Activated T-helper 17 cell treated with anti-CD3 and anti-CD28 coated beads, Interleukin-2, amount 50 U/mL, for 72 hours (primary cell): ENCODE data around the gene ANTXR1. TPM values are rescaled to one million over a fixed set of nuclear protein-coding genes. Genes with fewer than 3 reads are reported as not detected.

Experiments used
- ATAC-seq: fragments of 150-1000 bp; cut with Tn5 transposase; replicated peaks from 2 replicates; pipeline ENCODE4 v1.10.0; 2021; ENCODE audit warnings: mild to moderate bottlenecking, moderate library complexity
- H3K27ac Mint-ChIP-seq: one replicate; pipeline ENCODE4 v1.8.0; 2022; ENCODE audit warnings: mixed read lengths
- H3K27me3 Mint-ChIP-seq: one replicate; pipeline ENCODE4 v1.8.0; 2022; ENCODE audit warnings: mixed read lengths
- H3K36me3 Mint-ChIP-seq: one replicate; pipeline ENCODE4 v1.8.0; 2022; ENCODE audit warnings: low read depth, mild to moderate bottlenecking, mixed read lengths
- H3K4me1 Mint-ChIP-seq: one replicate; pipeline ENCODE4 v1.8.0; 2022; ENCODE audit warnings: mixed read lengths
- H3K4me3 Mint-ChIP-seq: one replicate; pipeline ENCODE4 v1.8.0; 2022; ENCODE audit warnings: mild to moderate bottlenecking, mixed read lengths
- H3K9me3 Mint-ChIP-seq: one replicate; pipeline ENCODE4 v1.8.0; 2022; ENCODE audit warnings: mixed read lengths
- total RNA-seq, 2 donors: library from RNA; stranded (reverse); gene quantifications; one replicate each; pipeline ENCODE4 v1.2.3, GENCODE V29; 2022

The ANTXR1 gene
- total RNA-seq, 2 donors from 2014 or later = 0.11 TPM; not detected in 1

DNA sequence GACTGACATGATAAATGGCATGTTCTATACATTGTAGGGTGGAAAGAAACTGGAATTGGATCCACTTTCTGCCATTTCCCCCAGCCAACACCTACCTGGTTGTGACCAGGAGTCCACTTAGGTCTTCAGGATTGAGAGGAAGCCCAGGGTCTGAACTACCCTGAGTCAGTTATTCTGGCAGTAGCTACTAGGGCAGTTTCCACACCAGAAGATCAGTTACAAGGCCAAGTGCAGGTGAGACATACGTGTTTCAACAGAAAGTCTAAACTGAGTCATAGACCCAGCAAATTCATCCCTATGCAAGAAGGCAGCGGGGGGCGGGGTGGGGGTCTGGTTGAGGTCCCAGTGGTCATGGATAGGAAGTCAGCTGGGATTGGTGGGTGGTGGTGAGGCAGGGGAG, 21.9 kb downstream of the ANTXR1 start:
- Mint-ChIP-seq H3K36me3 (no peaks in the 10 kb centered on the region), H3K27ac (no peak overlapping the region), H3K4me1 (no peaks in the 10 kb centered on the region), H3K4me3 (no peak overlapping the region), H3K27me3 (peaks cover 36% of the 10 kb centered on the region), H3K9me3 (no peaks in the 10 kb centered on the region)
- ATAC-seq = no peak

DNA sequence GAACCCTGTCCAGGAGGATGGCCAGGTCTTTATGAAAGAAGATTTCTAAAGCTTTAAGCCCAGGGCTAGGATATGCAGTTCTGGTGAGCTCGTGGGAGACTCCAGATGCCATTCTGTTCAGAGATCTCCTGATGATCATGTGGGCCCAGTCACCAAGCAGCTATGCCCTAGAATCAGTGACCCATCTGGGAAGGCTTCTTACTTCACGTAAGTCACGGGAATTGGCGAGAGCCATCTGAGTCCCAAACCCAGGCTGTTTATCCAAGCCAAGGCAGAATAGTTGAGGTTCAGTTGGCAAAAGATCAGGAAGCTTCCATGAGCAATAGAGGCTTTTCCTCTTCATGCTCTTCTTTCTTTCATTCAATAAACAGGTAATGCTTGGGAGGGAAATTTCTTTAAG, 23.9 kb downstream of the ANTXR1 start:
- Mint-ChIP-seq H3K27me3 (peaks cover 44% of the 10 kb centered on the region), H3K9me3 (no peaks in the 10 kb centered on the region), H3K4me3 (no peak overlapping the region), H3K36me3 (no peaks in the 10 kb centered on the region), H3K4me1 (no peaks in the 10 kb centered on the region), H3K27ac (no peak overlapping the region)
- no peak for ATAC-seq

DNA sequence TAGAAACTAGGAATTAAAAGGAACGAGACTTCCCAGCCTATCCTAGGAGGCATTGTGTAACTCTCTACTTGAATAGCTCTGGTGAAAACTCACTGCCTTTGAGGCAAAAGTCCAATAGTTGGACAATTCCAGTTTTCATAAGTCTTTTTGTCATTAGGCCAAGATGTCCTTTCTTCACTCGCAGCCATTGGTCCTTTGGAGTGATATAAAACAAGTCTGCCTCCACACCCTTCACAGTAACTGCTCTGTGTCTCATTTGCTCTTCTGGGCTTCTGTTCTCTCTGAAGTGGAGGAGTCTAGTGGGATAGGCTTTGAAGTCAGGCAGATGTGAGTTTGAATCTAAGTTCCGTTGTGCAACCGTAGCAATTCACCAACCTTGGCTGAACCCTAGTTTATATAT, 28.2 kb downstream of the ANTXR1 start:
- Mint-ChIP-seq H3K27ac (no peak overlapping the region), H3K9me3 (no peaks in the 10 kb centered on the region), H3K27me3 (peaks cover 36% of the 10 kb centered on the region), H3K4me3 (no peak overlapping the region), H3K4me1 (no peaks in the 10 kb centered on the region), H3K36me3 (no peaks in the 10 kb centered on the region)
- no peak for ATAC-seq

DNA sequence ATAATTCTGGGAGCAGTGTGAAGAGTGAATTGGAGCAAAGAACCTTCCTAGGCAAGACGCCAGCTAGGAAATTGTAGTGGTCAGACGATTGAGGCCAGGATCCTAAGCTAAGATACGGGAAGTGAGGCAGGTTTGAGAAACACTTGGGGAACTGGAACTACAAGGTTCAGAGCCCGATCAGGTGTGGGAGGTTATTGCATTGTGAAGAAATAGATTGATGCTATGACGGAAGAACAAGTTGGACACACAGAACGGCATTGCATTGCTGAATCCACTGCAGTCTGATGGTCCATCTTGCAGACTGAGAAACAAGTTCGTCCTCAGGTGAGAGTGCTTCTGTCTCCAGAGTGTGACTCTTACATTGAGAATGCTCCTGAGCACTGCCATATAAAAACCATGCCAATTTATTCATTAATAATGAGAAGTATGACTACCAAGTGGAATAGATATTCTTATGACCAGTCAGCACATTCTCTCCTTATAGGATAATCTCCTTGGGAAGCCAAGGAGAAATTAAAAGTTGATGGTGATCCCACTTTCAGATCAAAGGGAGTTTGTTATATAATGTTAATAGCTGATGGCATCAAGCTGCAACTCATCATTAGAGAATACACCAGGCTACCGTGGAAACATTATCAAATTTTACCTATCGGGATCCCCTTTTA, 30.9 kb downstream of the ANTXR1 start:
- H3K36me3 Mint-ChIP-seq = no peaks in the 10 kb centered on the region
- H3K4me3 Mint-ChIP-seq = no peak overlapping the region
- peaks cover 36% of the 10 kb centered on the region for H3K27me3 Mint-ChIP-seq
- H3K27ac Mint-ChIP-seq = no peak overlapping the region
- H3K9me3 Mint-ChIP-seq = no peaks in the 10 kb centered on the region
- no peak for ATAC-seq
- H3K4me1 Mint-ChIP-seq = no peaks in the 10 kb centered on the region

DNA sequence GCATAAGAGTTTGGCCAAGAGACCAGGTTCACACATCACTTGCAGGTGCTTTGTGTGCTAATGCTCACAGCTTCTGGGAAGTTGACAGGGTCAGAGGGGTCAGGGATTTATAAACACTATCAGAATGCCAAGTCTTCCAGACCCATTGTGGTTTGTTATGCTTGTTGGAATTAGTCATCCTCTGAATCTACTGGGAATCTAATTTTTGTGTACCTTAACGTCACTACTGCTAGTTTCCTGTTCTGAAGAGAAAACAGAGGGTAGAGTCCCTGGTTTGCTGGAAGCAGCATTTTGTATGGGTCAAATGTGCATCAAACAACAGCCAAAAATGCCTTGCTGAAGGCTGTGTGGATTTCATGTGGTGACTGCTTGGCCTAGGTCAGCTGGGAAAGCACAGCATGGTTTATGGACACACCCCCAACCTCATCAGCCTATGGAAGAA, 33.3 kb downstream of the ANTXR1 start:
- Mint-ChIP-seq H3K4me3 (no peak overlapping the region), H3K4me1 (no peaks in the 10 kb centered on the region), H3K27ac (no peak overlapping the region)

DNA sequence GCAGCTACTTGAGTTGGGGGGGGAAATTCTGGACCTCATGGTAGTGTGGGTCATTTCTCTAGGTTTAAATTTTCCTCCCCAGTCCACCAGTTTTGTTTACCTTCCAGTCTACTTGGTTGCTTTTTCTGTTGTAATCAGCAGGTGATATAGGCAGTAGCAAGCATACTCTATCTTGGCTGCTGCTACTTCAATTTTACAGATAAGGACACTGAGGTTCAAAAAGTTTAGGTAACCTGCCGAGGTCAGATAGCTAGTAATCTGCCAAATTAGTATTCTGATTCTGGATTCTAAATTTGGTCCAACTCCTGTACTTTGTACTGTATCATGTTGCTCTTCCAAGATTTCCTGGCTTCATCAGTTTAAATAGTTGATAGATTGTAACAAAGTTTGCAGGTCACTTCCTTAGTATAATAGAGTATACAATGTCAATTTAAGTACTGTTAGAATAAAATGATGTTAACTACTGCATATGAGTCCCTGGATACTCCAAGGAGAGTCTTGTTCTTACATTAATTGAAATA, 34.7 kb downstream of the ANTXR1 start:
- H3K36me3 Mint-ChIP-seq = no peaks in the 10 kb centered on the region
- no peaks in the 10 kb centered on the region for H3K9me3 Mint-ChIP-seq
- H3K4me3 Mint-ChIP-seq = no peak overlapping the region
- peaks cover 35% of the 10 kb centered on the region for H3K27me3 Mint-ChIP-seq
- H3K27ac Mint-ChIP-seq = no peak overlapping the region
- ATAC-seq = no peak
- H3K4me1 Mint-ChIP-seq = no peaks in the 10 kb centered on the region

More for the DNA sequence above, 33.3 kb downstream of the ANTXR1 start:
- no peak for ATAC-seq
- H3K36me3 Mint-ChIP-seq = no peaks in the 10 kb centered on the region
- peaks cover 39% of the 10 kb centered on the region for H3K27me3 Mint-ChIP-seq
- H3K9me3 Mint-ChIP-seq = no peaks in the 10 kb centered on the region

DNA sequence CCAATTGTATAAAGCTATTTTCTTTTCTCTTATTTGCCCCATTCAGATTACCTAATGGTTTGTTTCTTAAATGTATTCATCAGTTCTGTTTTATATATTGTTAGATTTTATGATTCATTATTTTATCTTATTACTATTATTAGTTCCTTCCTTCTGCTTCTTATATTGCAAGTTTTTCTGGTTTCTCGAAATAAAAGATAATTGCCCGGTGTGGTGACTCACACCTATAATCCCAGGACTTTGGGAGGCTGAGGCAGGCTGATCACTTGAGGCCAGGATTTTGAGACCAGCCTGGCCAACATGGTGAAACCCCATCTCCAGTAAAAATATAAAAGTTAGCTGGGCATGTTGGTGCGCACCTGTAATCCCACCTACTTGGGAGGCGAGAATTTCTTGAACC, 37.8 kb downstream of the ANTXR1 start:
- Mint-ChIP-seq H3K9me3 (no peaks in the 10 kb centered on the region), H3K4me3 (no peak overlapping the region), H3K4me1 (peaks cover 5% of the 10 kb centered on the region), H3K27ac (no peak overlapping the region), H3K36me3 (no peaks in the 10 kb centered on the region), H3K27me3 (peaks cover 47% of the 10 kb centered on the region)
- no peak for ATAC-seq

DNA sequence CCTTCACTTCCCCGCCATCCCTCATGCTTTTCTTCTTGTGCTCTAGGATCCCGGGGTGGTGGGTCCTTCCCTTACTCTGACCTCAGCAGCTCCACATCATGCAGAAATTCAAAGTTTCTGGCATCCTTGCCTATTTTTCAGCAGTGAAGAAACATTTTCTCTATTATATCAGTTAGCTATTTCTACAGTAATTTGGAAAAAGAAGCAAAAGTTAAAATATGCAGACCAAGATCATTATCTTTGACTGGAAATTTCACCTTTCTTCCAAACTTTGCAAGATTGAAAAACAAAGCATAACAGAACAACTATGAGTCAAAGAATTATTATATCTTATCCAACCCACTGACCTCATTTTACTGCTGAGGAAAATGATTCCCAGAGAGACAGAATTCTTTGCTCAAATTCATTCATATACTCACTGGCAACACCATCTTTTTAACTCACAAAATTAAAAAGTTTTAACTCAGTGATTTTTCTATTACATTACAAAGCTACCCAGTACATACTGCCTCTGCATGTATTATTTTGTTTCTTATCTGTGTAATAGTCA, 40.5 kb downstream of the ANTXR1 start:
- ATAC-seq = no peak
- Mint-ChIP-seq H3K4me3 (no peak overlapping the region), H3K27me3 (peaks cover 60% of the 10 kb centered on the region), H3K9me3 (no peaks in the 10 kb centered on the region), H3K4me1 (peaks cover 5% of the 10 kb centered on the region), H3K27ac (no peak overlapping the region), H3K36me3 (no peaks in the 10 kb centered on the region)

DNA sequence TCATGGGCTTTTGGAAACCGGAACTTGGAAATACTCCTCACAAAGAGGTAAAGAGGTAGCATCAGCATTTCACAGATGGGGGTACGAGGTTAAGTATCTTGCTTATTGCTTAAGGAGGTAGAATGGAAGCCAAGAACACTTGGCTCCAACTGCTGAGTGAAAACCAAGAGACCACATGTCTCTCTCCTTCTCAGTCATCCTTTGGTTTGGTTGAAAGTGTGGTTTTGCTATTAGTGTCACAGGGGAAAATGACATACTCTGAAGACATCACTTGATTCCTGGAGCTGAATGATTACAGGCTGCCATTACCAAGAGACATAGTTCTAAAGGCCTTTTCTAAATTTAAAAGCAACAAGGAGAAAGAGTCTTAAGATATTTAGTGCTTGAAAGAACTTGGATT, 41.5 kb downstream of the ANTXR1 start:
- Mint-ChIP-seq H3K36me3 (no peaks in the 10 kb centered on the region), H3K4me3 (no peak overlapping the region), H3K27ac (no peak overlapping the region), H3K27me3 (peaks cover 64% of the 10 kb centered on the region), H3K4me1 (peaks cover 5% of the 10 kb centered on the region), H3K9me3 (no peaks in the 10 kb centered on the region)
- ATAC-seq = peak; percentile 98

DNA sequence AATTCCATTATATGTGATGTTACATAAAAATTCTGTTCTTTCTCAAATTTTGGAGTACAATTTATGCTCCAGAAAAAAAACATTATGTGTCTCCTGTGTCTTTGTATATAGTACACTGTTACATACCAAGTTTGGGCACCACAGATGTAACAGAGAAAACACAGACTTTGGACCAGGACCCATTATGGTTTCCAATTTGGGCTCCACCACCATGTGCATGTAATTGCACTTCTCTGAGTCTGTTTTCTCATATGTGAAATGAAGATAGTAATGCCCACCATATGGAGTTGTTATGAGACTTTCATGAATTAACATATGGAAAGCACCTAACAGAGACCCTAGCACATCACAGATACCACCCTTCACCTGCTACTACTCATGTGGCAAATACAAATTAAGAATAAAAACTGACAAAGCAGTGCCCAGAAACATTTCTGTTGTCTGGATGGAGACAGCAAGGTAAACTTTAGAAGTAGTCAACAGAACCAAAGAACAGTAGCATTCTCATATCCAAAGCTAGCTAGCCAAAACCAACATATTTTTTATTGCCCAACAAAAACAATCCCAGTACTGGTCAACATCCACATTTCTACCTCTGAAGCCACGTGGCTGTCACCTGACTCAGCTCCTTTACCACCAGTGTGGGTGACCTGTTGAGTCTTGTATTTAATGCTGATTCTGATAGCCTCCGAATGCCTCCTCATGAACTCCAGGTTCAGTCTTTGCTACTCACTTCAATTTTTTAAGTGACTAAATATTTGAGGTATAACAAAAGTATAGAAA, 42.9 kb downstream of the ANTXR1 start:
- H3K9me3 Mint-ChIP-seq = no peaks in the 10 kb centered on the region
- H3K27me3 Mint-ChIP-seq = peaks cover 68% of the 10 kb centered on the region
- no peak overlapping the region for H3K27ac Mint-ChIP-seq
- ATAC-seq = no peak
- H3K4me3 Mint-ChIP-seq = no peak overlapping the region
- peaks cover 5% of the 10 kb centered on the region for H3K4me1 Mint-ChIP-seq
- H3K36me3 Mint-ChIP-seq = no peaks in the 10 kb centered on the region

DNA sequence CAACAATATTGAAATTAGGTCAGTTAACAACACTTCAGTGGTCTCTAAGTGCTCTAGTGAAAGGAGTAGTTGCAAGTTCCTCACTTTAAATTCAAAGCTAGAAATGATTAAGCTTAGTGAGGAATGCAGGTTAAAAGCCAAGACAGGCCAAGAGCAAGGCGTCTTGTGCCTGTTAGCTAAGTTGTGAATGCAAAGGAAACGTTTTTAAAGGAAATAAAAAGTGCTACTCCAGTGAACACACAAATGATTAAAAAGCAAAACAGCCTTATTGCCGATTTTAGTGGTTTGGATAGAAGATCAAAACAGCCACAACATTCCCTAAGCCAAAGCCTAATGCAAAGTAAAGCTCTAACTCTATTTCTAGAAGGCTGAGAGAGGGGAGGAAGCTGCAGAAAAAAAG, 44.7 kb downstream of the ANTXR1 start:
- no peak overlapping the region for H3K27ac Mint-ChIP-seq
- peaks cover 80% of the 10 kb centered on the region for H3K27me3 Mint-ChIP-seq
- H3K36me3 Mint-ChIP-seq = no peaks in the 10 kb centered on the region
- H3K4me3 Mint-ChIP-seq = no peak overlapping the region
- no peak for ATAC-seq
- no peaks in the 10 kb centered on the region for H3K9me3 Mint-ChIP-seq
- H3K4me1 Mint-ChIP-seq = peaks cover 5% of the 10 kb centered on the region

DNA sequence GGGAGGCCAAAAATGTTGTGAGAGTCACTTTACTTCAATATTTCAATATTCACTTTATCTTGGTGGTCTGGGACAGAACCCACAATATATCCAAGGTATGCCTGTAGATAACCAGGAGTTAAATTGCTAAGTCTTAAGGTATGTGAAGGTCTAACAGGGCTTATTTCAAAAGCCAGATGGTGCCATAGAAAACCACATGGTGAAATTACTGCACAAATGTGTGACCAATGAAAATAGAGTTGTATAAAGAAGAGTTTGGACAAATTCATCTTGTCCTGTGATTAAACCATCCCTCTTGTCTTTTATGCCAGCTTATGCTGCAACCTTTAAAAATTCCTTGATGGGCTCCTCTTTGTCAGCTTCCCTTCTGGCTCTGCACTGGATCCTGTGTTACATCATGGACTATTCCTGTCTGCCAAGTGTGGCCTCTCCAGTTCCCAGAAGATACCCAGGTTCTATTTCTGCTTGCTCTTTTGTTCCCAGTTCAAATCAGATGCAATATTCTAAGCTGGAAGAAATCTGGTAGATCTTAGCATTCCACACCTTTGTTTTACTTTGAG, 46.8 kb downstream of the ANTXR1 start:
- H3K36me3 Mint-ChIP-seq = no peaks in the 10 kb centered on the region
- peaks cover 78% of the 10 kb centered on the region for H3K27me3 Mint-ChIP-seq
- ATAC-seq = no peak
- H3K27ac Mint-ChIP-seq = no peak overlapping the region
- no peak overlapping the region for H3K4me3 Mint-ChIP-seq
- no peaks in the 10 kb centered on the region for H3K4me1 Mint-ChIP-seq
- peaks cover 4% of the 10 kb centered on the region for H3K9me3 Mint-ChIP-seq

DNA sequence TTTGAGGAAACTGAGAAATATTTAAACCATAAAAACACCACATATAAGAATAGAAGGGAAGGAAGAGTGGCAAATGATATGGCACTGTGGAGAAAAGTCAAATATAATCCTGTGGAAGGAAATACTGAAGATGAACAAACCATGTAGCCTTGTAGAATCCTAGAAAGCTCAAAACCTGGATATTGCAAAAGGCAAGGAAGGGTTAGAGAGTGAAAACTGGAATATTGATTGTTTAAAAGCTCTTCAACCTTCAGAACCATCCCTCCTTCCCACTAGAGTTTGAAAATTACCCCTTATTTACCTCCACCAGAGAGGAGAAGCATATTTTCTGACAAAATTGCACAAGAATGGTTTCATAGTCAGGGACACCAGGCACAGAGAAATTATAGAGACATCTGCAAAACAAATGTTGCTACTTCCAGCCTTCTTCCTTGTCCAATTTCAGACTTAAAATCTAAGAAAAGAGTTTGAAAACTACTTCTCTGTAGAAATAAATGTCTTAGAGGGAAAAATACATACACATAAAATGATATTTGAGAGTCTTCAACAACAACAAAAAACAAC, 48.0 kb downstream of the ANTXR1 start:
- no peak for ATAC-seq
- Mint-ChIP-seq H3K36me3 (no peaks in the 10 kb centered on the region), H3K4me1 (no peaks in the 10 kb centered on the region), H3K4me3 (no peak overlapping the region), H3K9me3 (peaks cover 4% of the 10 kb centered on the region), H3K27ac (no peak overlapping the region), H3K27me3 (peaks cover 73% of the 10 kb centered on the region)

DNA sequence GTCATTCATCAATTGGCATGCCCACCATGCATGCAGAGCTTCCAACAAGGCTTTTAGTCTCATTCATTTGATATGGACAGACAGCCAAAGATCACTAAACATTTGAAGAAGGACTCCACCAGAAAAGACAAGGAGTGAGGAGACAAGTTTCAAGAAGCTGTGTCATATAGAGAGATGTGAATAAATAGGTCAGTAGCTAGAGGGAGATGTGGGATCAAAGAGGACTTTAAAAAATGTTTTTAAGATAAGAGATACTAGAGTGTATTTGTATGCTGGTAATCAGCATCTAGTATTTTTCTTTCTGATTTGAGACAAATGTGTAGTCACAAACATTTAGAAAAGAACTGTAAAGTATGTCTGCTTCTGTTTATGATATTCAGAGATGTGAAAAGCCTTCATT, 48.5 kb downstream of the ANTXR1 start:
- H3K27me3 Mint-ChIP-seq = peaks cover 70% of the 10 kb centered on the region
- no peak overlapping the region for H3K27ac Mint-ChIP-seq
- H3K4me1 Mint-ChIP-seq = no peaks in the 10 kb centered on the region
- ATAC-seq = no peak
- no peaks in the 10 kb centered on the region for H3K36me3 Mint-ChIP-seq
- peaks cover 4% of the 10 kb centered on the region for H3K9me3 Mint-ChIP-seq
- no peak overlapping the region for H3K4me3 Mint-ChIP-seq
